Trophoblast cell (in vitro differentiated cells and primary cell): ENCODE data around the gene PNPLA7.

ENCODE experiments used
- DNase-seq, 2 donors: peaks; one replicate each; pipeline ENCODE4 v3.0.0-alpha.2; 2016
- H2AFZ ChIP-seq: 2 replicates; pipeline ENCODE4 v1.6.1; 2013; ENCODE audit warnings: low read length, moderate library complexity, mild to moderate bottlenecking; ENCODE audit not compliant: insufficient read depth, poor library complexity
- H2AK5ac ChIP-seq: 2 replicates; pipeline ENCODE4 v1.6.1; 2013; ENCODE audit warnings: mild to moderate bottlenecking, low read length
- H2BK120ac ChIP-seq: 2 replicates; pipeline ENCODE4 v1.6.1; 2013; ENCODE audit warnings: low read length, mild to moderate bottlenecking, moderate library complexity; ENCODE audit not compliant: insufficient read depth, poor library complexity
- H2BK12ac ChIP-seq: 2 replicates; pipeline ENCODE4 v1.6.1; 2013; ENCODE audit warnings: mild to moderate bottlenecking, low read length, moderate library complexity
- H2BK5ac ChIP-seq: 2 replicates; pipeline ENCODE4 v1.6.1; 2013; ENCODE audit warnings: low read length, low read depth, moderate library complexity, mild to moderate bottlenecking; ENCODE audit not compliant: poor library complexity
- H3K14ac ChIP-seq: 2 replicates; pipeline ENCODE4 v1.6.1; 2013; ENCODE audit warnings: mild to moderate bottlenecking, low read length
- H3K18ac ChIP-seq: 2 replicates; pipeline ENCODE4 v1.6.1; 2013; ENCODE audit warnings: mild to moderate bottlenecking, low read length
- H3K23ac ChIP-seq: 2 replicates; pipeline ENCODE4 v1.6.1; 2013; ENCODE audit warnings: low read length
- H3K27ac ChIP-seq: 2 replicates; pipeline ENCODE4 v1.5.1; 2013; ENCODE audit warnings: low read depth, mild to moderate bottlenecking, inconsistent platforms, low read length, moderate library complexity
- H3K27me3 ChIP-seq: 2 replicates; pipeline ENCODE4 v1.6.1; 2013; ENCODE audit warnings: inconsistent platforms, mild to moderate bottlenecking, low read length, moderate library complexity; ENCODE audit not compliant: insufficient read depth
- H3K36me3 ChIP-seq, 2 experiments: 1 replicate in 1 of 2; 2 replicates in 1 of 2; pipeline ENCODE4 v1.6.1; 2013; ENCODE audit warnings: low read length in 2 of 2, mild to moderate bottlenecking in 2 of 2, moderate library complexity in 1 of 2; ENCODE audit not compliant: insufficient read depth in 2 of 2, control insufficient read depth in 1 of 2
- H3K4ac ChIP-seq: 2 replicates; pipeline ENCODE4 v1.6.1; 2013; ENCODE audit warnings: low read depth, mild to moderate bottlenecking, low read length, moderate library complexity
- H3K4me1 ChIP-seq, 2 experiments: 1 replicate in 1 of 2; 2 replicates in 1 of 2; pipeline ENCODE4 v1.6.1; 2013; ENCODE audit warnings: low read length in 2 of 2, mild to moderate bottlenecking in 2 of 2, moderate library complexity in 1 of 2; ENCODE audit not compliant: insufficient read depth in 2 of 2, control insufficient read depth in 1 of 2
- H3K4me2 ChIP-seq: 2 replicates; pipeline ENCODE4 v1.6.1; 2013; ENCODE audit warnings: inconsistent platforms, mild to moderate bottlenecking, low read length, moderate library complexity
- H3K4me3 ChIP-seq: 2 replicates; pipeline ENCODE4 v1.5.1; 2013; ENCODE audit warnings: mild to moderate bottlenecking, low read depth, low read length, inconsistent platforms
- H3K79me1 ChIP-seq: one replicate; pipeline ENCODE4 v1.6.1; 2013; ENCODE audit warnings: low read length
- H3K79me2 ChIP-seq: 2 replicates; pipeline ENCODE4 v1.6.1; 2013; ENCODE audit warnings: low read length, mild to moderate bottlenecking; ENCODE audit not compliant: control insufficient read depth, insufficient read depth, poor library complexity
- H3K9ac ChIP-seq: 2 replicates; pipeline ENCODE4 v1.6.1; 2013; ENCODE audit warnings: mild to moderate bottlenecking, low read length
- H3K9me3 ChIP-seq: 2 replicates; pipeline ENCODE4 v1.6.1; 2013; ENCODE audit warnings: low read depth, mild to moderate bottlenecking, control low read depth, inconsistent platforms, low read length; ENCODE audit not compliant: insufficient read depth
- H4K12ac ChIP-seq: 2 replicates; pipeline ENCODE4 v1.6.1; 2013; ENCODE audit warnings: low read depth, mild to moderate bottlenecking, low read length, moderate library complexity
- H4K8ac ChIP-seq: 2 replicates; pipeline ENCODE4 v1.6.1; 2013; ENCODE audit warnings: low read depth, mild to moderate bottlenecking, low read length, moderate library complexity
- H4K91ac ChIP-seq: one replicate; pipeline ENCODE4 v1.6.1; 2013; ENCODE audit warnings: low read depth, mild to moderate bottlenecking, low read length, moderate library complexity
- whole genome bisulfite sequencing: extraction: QIAGEN DNeasy Blood & Tissue Kit; methylation state at CpG from one replicate; pipeline ENCODE4 v1.1.7; 2013; ENCODE audit warnings: missing lambda C conversion rate; ENCODE audit not compliant: insufficient read length, insufficient coverage; ENCODE audit errors: extremely low coverage; 5-methylcytosine and 5-hydroxymethylcytosine counted together

The PNPLA7 gene

GRCh38 chr9:137575364-137575715 lies 25.1 kb upstream of the PNPLA7 start:
- Histone ChIP-seq H3K9me3 (no peaks in the 10 kb centered on the region), H3K23ac (no peak overlapping the region), H3K36me3 (peaks cover 35 to 41% of the 10 kb centered on the region in 2 experiments), H3K27me3 (no peaks in the 10 kb centered on the region), H2AK5ac (no peak overlapping the region), H4K12ac (no peak overlapping the region), H3K4me1 (peaks cover 9 to 11% of the 10 kb centered on the region in 2 experiments), H2BK120ac (no peak overlapping the region), H4K8ac (no peak overlapping the region), H3K27ac (no peak overlapping the region), H3K79me1 (peaks cover 4% of the 10 kb centered on the region), H3K4me2 (no peak overlapping the region), H3K9ac (no peak overlapping the region), H4K91ac (no peak overlapping the region), H2BK5ac (no peak overlapping the region), H3K79me2 (peaks cover 6% of the 10 kb centered on the region), H2BK12ac (no peak overlapping the region), H3K4ac (no peak overlapping the region), H2AFZ (no peak overlapping the region), H3K4me3 (no peak overlapping the region), H3K18ac (no peak overlapping the region), H3K14ac (no peak overlapping the region)
- no CpG with 5 or more reads among the region's 9 CpGs for WGBS
- no peak for DNase-seq

- Histone ChIP-seq H3K27ac (no peak overlapping the region), H3K14ac (no peak overlapping the region), H2AK5ac (no peak overlapping the region), H3K4me2 (no peak overlapping the region), H3K4me1 (peaks cover 8 to 9% of the 10 kb centered on the region in 2 experiments), H2AFZ (no peak overlapping the region), H2BK12ac (no peak overlapping the region), H3K79me2 (peaks cover 6% of the 10 kb centered on the region), H3K27me3 (no peaks in the 10 kb centered on the region), H2BK120ac (no peak overlapping the region), H4K12ac (no peak overlapping the region), H3K9ac (no peak overlapping the region), H3K9me3 (peaks cover 4% of the 10 kb centered on the region), H3K4me3 (no peak overlapping the region), H3K4ac (no peak overlapping the region), H3K18ac (no peak overlapping the region), H4K91ac (no peak overlapping the region), H3K79me1 (peaks cover 4% of the 10 kb centered on the region), H2BK5ac (no peak overlapping the region), H3K23ac (no peak overlapping the region), H3K36me3 (peaks cover 31 to 41% of the 10 kb centered on the region in 2 experiments), H4K8ac (no peak overlapping the region)
- WGBS = no CpG with 5 or more reads among the region's 10 CpGs
- no peak for DNase-seq
Measured at GRCh38 chr9:137574192-137574591, 24.0 kb upstream of the PNPLA7 start.

GRCh38 chr9:137570566-137570965 lies 20.4 kb upstream of the PNPLA7 start:
- H3K18ac ChIP-seq = no peak overlapping the region
- no peaks in the 10 kb centered on the region for H3K79me1 ChIP-seq
- no peak overlapping the region for H3K4ac ChIP-seq
- no peak overlapping the region for H2BK120ac ChIP-seq
- peaks cover 4% of the 10 kb centered on the region for H3K9me3 ChIP-seq
- no peak overlapping the region for H4K12ac ChIP-seq
- H3K23ac ChIP-seq = no peak overlapping the region
- H4K91ac ChIP-seq = no peak overlapping the region
- H3K14ac ChIP-seq = no peak overlapping the region
- no peak overlapping the region for H2AK5ac ChIP-seq
- peak overlapping the region; percentile 38 for H3K9ac ChIP-seq
- no peak overlapping the region for H2BK5ac ChIP-seq
- H3K4me2 ChIP-seq = no peak overlapping the region
- no peaks in the 10 kb centered on the region for H3K27me3 ChIP-seq
- H3K4me1 ChIP-seq = no peaks in the 10 kb centered on the region
- H4K8ac ChIP-seq = no peak overlapping the region
- peaks cover 30 to 42% of the 10 kb centered on the region in 2 experiments for H3K36me3 ChIP-seq
- no peak overlapping the region for H3K27ac ChIP-seq
- H3K4me3 ChIP-seq = no peak overlapping the region
- no peaks in the 10 kb centered on the region for H3K79me2 ChIP-seq
- no peak overlapping the region for H2AFZ ChIP-seq
- WGBS = no CpG with 5 or more reads among the region's 3 CpGs
- H2BK12ac ChIP-seq = no peak overlapping the region
- DNase-seq = no peak

GRCh38 chr9:137569609-137570203 lies 19.5 kb upstream of the PNPLA7 start:
- no peak overlapping the region for H4K12ac ChIP-seq
- H3K79me2 ChIP-seq = no peaks in the 10 kb centered on the region
- H2AFZ ChIP-seq = no peak overlapping the region
- H3K4me2 ChIP-seq = no peak overlapping the region
- no peaks in the 10 kb centered on the region for H3K4me1 ChIP-seq
- H2BK5ac ChIP-seq = no peak overlapping the region
- no peak for DNase-seq
- no peak overlapping the region for H4K8ac ChIP-seq
- no peak overlapping the region for H3K9ac ChIP-seq
- no peak overlapping the region for H3K23ac ChIP-seq
- no peak overlapping the region for H3K4me3 ChIP-seq
- H4K91ac ChIP-seq = no peak overlapping the region
- H3K36me3 ChIP-seq = peaks cover 26 to 37% of the 10 kb centered on the region in 2 experiments
- H3K18ac ChIP-seq = no peak overlapping the region
- H3K9me3 ChIP-seq = peaks cover 5% of the 10 kb centered on the region
- no peak overlapping the region for H2BK12ac ChIP-seq
- WGBS = 100% methylated on average over 3 of the region's 5 CpGs
- H3K14ac ChIP-seq = no peak overlapping the region
- H3K27me3 ChIP-seq = no peaks in the 10 kb centered on the region
- H2BK120ac ChIP-seq = no peak overlapping the region
- no peaks in the 10 kb centered on the region for H3K79me1 ChIP-seq
- no peak overlapping the region for H3K27ac ChIP-seq
- no peak overlapping the region for H2AK5ac ChIP-seq
- no peak overlapping the region for H3K4ac ChIP-seq
